D341Med (cell line): ENCODE results near the gene FSIP2.
"Not testable (repeated sequence)": the region's sequence is repeated elsewhere in the genome, so short reads cannot be mapped to it uniquely, and the experiment has no call there.

ENCODE experiments used
- DNase-seq: peaks from one replicate; pipeline ENCODE4 v3.0.0; 2012; ENCODE audit warnings: low spot score

Gene FSIP2

DNA sequence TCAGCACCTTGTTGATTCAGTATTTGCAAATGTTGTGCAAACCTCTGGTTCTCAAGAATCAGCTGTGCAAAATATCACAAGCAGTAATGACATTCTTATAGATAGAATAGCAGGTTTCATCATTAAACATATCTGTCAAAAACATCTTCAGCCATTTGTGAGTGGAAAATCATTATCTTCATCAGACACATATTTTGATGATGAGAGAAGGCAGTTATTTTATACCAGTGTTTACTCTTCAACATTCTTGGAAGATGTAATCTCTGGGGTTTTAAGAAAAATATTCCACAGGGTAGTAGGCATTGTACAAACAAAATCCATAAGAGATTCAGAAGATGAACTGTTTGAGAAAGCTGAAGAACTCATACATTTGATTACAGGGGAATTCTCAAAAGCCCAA, 64.3 kb downstream of the FSIP2 start:
- DNase-seq = no peak

DNA sequence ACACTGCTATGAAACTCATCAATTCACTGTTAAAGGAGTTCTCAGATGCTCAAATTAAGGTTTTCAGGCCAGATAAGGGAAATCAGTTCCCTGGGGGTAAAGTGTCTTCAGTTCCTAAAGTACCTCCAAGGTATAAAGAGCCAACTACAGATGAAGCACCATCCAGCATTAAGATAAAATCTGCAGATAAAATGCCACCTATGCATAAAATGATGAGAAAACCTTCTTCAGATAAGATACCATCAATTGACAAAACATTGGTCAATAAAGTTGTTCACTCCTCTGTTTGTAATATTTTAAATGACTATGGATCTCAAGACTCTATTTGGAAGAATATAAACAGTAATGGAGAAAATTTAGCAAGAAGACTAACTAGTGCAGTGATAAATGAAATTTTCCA, 68.2 kb downstream of the FSIP2 start:
- no peak for DNase-seq

DNA sequence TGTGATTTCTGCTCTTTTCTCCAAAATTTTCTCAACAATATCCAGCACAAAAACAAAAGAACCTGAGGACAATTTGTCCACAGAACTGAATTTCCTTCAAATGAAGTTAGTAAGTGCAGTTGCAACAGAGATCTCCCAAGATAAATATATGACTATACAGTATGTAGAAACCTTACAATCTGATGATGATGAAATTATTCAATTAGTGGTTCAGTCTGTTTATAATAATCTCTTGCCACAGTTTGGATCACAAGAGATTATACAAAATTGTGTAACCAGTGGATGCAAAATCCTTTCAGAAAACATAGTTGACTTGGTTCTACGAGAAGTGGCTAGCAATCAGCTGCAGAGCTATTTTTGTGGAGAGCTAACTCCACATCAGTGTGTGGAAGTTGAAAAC, 68.7 kb downstream of the FSIP2 start:
- no peak for DNase-seq

DNA sequence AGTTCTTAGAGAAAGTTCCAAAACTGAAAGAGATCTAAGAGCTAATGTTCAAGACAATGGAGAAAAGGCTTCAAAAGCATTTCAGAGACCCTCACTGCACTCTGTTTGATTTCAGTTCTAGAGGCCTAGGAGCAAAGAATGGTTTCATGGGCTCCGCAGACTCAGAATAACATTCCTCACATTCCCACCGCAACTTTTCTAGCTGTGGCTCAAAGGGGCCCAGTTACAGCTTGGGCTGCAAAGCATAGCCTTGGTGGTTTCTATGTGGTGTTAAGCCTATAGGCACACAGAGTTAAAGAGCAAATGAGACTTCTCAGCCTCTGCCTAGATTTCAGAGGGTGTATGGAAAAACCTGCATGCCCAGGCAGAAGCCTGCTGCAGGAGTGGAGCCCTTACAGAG, 73.0 kb downstream of the FSIP2 start:
- no peak for DNase-seq

DNA sequence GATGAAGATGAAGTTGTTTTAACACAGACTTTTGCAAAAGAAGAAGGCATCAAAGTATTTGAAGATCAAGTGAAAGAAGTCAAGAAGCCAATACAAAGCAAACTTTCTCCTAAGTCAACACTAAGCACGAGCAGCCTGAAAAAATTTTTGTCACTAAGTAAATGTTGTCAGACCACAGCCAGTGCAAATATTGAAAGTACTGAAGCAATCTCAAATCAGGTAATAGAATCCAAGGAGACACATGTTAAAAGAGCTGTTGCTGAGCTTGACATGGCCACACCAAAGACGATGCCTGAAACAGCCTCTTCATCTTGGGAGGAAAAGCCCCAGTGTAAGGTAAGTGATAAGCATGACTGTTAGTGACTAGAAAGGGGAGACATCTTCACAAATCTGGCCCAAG, 75.1 kb downstream of the FSIP2 start:
- no peak for DNase-seq

DNA sequence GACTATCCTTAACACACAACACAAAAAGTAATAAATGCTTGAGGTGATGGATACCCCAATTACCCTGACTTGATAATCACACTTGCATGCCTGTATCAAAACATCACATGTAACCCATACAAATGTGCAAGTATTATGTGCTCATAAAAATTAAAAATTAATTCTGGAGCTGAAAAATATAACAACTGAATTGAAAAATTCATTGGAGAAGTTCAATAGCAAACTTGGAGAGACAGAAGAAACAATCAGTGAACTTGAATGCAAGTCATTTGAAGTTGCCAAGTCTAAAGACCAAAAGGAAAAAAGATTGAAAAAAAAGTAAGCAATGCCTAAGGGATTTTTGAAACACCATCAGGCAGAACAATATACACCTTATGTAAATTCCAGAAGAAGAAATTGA, 79.4 kb downstream of the FSIP2 start:
- no peak for DNase-seq

DNA sequence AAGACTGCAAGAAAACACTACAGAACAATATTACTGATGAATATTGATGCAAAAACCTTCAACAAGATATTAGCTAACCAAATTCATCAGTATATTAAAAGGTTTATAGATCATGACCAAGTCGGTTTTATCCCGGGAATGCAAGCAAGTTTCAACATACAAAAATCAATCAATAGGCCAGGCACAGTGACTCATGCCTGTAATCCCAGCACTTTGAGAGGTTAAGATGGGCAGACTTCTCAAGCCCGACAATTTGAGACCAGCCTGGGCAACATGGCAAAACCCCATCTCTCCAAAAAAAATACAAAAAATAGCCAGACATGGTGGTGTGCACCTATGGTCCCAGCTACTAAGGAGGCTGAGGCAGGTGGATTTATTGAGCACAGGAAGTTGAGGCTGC, 82.9 kb downstream of the FSIP2 start:
- DNase-seq = no peak

DNA sequence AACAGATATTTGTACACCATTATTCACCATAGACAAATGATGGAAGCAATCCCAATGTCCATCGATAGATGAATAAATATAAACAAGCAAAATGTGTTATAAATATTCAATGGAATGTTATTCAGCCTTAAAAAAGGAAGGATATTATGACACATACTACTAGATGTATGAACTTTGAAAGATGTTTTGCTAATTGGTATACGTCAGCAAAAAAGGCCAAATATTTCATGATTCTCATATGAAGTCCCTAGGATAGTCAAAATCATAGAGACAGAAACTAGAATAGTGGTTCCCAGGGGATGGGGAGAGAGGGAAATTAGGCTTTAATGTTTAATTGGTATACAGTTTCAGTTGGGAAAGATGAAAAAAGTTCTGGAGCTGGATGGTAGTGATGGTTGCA, 85.2 kb downstream of the FSIP2 start:
- no peak for DNase-seq

DNA sequence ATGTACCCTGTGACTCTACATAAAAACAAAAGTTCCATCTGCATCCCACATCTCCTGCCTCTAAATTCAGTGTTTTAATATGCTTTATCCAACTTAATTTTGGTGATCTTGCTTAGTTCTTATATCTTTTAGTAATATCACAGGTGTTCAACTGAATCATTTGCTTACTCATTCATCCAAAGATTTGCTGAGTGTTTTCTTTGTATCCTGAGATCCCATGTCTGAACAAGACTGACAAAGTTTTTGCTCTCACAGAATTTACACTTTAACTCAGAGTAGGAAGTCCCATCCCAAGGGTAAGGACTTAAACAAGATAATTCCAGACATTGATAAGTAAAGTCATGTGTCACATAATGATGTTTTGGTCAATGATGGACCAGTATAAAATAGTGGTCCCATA, 87.0 kb downstream of the FSIP2 start:
- no peak for DNase-seq

DNA sequence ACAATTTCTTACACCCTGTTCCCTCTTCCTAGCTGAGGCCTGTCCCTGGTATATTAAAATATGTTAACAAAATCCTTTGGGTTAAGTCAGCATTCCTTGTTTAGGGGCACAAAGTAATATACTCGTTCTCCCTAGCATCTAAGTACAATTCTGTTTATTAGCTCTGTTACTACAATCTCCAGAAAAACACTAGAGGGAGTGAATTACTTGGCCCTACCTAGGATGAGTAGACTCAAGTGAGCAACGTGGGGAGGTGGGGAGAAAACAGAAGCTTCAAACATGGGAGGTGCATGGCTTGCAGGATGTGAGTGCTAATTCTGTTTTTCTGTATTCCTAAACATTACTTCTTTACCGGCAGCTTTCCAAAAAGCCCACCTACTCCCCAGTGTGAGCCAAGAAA, 89.7 kb downstream of the FSIP2 start:
- DNase-seq = no peak

DNA sequence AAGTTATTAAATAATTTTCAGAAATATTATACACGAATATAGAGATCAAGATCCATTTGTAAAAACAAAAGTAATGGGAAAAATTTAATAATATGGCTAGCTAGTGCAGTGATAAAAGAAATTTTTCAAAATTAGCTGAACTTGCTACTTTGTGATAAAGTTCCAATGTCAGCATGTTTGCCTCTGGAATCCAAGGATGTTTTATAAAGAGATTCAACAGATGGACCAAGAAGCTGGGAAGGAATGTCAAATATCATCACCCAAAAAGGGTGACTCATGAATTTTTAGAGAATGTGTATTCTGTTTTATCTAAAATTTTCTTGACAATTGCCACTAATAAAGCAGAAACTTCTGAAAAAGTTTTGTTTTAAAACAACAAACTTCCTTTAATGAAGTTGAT, 95.3 kb downstream of the FSIP2 start:
- no peak for DNase-seq

DNA sequence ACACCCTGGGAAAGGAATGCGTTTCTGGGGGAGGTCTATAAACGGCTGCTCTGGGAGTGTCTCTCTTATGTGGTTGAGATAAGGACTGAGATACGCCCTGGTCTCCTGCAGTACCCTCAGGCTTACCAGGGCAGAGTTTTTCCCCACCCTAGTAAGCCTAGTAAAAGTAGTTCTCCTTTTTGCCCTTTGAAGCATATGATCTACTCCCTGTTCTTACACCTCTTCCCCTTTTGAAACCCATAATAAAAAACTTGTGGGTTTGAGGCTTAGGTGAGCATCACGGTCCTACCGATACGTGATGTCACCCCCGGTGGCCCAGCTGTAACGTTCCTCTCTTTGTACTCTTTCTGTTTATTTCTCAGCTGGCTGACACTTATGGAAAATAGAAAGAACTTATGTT, 97.4 kb downstream of the FSIP2 start:
- no peak for DNase-seq

DNA sequence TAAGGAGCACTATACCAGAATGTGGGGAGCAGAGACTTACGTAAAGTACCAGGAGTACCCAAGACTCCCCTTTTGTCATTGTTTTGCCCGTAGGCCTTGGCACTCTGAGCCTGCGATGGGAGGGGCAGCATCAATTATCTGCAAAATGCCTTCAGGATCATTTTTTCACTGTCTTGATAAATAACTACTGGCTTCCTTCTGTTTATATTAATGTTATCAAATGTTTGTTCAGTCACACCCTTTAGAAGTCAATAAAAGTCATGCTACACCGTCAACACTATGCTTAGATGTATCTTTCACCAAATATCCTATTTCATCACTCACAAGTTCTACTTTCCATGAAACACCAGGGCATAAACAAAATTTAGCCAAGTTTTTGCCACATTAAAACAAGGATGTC, 116.3 kb downstream of the FSIP2 start:
- DNase-seq = no peak

DNA sequence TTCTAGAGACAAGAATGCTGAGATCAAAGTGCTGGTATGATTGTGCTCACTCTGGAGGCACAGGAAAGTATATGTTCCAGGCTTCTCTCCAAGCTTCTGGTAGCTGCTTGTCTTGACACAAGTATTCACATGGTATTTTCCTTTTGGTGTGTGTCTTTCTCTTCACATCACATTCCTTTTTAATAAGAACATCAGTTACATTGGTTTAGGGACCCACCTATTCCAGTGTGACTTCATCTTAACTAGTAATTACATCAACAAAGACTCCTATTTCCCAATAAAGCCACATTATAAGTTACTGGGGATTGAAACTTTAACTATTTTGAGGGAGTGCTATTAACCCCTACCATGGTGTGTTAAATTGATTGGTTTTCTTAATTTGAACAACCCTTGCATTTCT, 119.1 kb downstream of the FSIP2 start:
- no peak for DNase-seq

DNA sequence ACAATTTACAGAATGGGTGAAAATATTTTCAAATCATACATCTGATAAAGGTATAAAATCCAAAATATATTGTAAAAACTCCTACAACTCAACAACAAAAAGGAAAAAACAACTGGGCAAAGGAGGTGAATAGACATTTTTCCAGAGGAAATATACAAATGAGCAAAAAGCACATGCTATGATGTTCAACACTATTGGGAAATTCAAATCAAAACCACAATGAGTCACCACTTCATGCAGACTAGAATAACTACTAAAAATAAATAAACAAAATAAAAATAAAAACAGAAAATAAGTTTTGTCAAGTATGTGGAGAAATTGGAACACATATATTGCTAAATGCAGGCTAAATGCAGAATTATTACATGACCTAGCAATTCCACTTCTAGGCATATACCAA, 120.9 kb downstream of the FSIP2 start:
- no peak for DNase-seq

DNA sequence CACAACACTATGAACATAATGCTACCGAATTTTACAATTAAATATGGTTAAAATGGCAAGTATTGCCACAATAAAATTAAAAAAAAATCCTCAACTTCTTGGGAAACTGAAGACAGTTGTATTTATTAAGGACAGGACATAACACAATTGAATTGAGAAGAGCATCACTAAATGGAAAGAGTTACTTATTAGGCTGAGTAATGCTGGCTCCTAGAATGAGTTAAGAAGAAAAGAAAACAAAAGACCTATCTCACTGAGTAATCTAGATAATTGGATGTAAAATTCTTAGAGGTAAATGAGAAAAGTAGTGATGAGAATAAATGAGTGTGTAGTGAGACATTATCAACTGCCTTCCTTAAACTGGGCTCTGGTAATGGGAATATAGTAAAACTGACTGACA, 121.7 kb downstream of the FSIP2 start:
- no peak for DNase-seq

DNA sequence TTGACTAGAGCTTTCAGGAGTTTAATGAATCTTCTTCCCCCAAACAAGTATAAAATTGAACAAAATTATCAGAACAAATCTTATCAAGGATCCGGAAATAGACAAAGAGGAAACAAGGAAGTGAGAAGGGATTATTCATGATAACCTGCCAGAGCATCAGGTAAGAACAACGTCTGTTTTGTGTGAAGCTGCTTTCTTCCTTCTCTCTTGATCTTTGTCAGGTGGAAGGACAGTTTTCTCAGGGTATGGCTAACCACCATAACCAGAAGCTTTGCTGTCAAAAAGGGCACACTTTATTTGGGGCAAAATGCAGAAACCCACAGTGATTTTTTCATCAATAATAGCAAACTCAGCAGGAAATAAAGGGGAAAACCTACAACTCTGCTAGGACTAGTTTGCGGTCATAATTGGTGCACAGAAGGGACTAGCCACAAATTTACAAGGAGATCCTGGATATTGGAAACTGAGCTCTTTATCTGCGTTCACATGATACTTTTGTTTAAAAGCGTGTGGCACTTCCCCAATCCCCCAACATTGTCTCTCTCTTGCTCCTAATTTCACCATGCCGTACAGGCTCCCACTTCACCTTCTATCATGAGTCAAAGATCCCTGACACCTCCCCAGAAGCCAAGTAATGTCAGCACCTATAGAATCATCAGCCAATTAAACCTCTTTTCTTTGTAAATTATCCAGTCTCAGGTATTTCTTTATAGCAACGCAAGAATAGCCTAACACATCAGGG, 124.2 kb downstream of the FSIP2 start:
- no peak for DNase-seq

DNA sequence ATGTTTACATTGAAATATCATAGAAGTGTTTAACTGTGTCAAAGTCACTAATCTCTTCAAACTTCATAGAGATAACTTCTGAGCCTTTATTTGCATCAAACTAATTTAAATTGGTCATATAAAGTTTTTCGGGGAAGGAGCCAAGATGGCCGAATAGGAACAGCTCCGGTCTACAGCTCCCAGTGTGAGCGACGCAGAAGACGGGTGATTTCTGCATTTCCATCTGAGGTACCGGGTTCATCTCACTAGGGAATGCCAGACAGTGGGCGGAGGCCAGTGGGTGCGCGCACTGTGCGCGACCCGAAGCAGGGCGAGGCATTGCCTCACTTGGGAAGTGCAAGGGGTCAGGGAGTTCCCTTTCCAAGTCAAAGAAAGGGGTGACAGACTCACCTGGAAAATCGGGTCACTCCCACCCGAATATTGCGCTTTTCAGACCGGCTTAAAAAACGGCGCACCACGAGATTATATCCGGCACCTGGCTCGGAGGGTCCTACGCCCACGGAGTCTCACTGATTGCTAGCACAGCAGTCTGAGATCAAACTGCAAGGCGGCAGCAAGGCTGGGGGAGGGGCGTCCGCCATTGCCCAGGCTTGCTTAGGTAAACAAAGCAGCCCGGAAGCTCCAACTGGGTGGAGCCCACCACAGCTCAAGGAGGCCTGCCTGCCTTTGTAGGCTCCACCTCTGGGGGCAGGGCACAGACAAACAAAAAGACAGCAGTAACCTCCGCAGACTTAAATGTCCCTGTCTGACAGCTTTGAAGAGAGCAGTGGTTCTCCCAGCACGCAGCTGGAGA, 126.1 kb downstream of the FSIP2 start:
- DNase-seq = not testable (repeated sequence)

DNA sequence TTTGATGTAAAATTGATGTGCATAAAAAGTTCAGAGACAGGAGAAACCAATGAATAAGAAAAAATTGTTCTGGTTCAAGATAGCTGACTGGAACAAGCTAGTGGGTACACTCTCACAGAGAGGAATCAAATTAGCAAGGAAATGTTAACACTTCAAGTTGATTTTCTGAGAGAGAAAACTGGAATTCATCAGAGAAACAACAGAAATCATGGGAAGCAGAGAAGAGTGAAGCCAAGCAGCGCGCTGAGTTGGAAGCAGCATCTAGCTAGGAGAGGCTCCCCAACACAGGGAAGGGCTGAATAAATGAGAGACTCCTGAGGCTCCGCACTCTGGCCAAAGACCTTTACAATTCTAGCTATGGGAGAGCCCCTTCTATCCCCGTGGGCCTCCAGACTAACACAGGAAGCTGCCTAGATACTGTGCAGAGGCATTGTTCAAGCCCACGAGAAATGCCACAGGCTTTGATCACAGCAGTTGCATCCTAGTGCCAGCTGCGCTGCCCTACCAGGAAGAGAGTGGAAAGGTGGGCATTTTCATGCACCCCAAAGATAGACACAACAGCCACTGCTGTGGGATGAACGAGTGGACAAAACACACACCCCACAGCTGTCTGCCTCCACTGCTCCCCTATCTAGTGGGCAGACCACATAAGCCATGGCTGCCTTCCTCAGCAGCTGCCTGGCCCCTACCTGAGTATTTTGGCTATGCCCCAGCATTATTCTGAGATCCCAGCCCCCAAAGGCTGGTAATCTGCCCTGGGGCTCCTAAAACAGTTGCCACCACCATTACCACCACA, 136.7 kb downstream of the FSIP2 start:
- no peak for DNase-seq

DNA sequence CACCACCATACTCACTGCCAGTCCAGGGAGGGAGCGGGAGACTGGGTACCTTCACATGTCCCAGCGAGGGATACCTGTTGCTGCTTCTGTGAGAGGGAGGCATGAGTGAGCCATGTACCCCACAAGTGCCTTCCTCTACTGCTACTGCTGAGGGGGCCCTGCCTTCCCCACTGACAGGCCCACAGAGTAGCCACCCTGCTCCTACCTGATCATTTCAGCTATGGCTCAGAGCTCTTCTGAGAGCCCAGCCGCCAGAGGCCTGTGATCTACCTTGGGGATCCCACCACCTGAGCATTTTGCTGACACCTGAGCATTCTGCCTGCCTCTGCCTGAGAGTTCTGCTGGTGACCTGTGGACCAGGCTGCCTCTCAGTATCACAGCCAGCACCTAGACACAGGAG, 137.6 kb downstream of the FSIP2 start:
- no peak for DNase-seq

DNA sequence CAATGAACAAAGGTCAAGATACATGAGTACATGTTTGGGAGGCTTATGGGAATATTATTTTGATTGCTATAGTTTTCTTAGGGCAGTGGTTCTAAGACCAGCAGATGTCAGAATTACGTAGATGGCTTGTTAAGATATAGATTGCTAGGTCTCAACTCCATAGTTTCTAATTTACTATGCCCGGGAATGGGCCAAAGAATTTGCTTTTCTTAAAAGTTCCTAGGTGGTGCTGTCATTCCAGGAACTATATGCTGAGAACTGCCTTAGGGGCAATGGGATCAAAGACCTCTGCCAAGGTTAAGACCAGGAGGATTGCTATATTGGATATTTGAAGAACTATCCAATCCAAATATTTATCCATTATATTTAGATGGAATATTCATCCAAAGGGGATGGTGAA, 141.8 kb downstream of the FSIP2 start:
- DNase-seq = no peak
